Central memory CD8-positive, alpha-beta T cell (primary cell): ENCODE measurements around the gene RAB10.

ENCODE experiments used
- ATAC-seq: fragments of 150-1000 bp; cut with Tn5 transposase; replicated peaks from 2 replicates; pipeline ENCODE4 v1.10.0; 2022; ENCODE audit warnings: mild to moderate bottlenecking, moderate FRiP score, moderate number of reproducible peaks; ENCODE audit not compliant: poor library complexity, severe bottlenecking; ENCODE audit errors: extremely low read depth
- DNase-seq, 2 donors: peaks; one replicate each; pipeline ENCODE4 v3.0.0; 2021; ENCODE audit warnings: low spot score in 2 of 2
- H3K27ac Mint-ChIP-seq: one replicate; pipeline ENCODE4 v1.8.0; 2022; ENCODE audit warnings: low read depth, mild to moderate bottlenecking, moderate library complexity, mixed read lengths
- H3K27me3 Mint-ChIP-seq: one replicate; pipeline ENCODE4 v1.8.0; 2022; ENCODE audit warnings: mixed read lengths
- H3K36me3 Mint-ChIP-seq: one replicate; pipeline ENCODE4 v1.8.0; 2022; ENCODE audit warnings: mild to moderate bottlenecking, moderate library complexity, mixed read lengths; ENCODE audit not compliant: insufficient read depth
- H3K4me1 Mint-ChIP-seq: one replicate; pipeline ENCODE4 v1.8.0; 2022; ENCODE audit warnings: mixed read lengths
- H3K4me3 Mint-ChIP-seq: one replicate; pipeline ENCODE4 v1.8.0; 2022; ENCODE audit warnings: mild to moderate bottlenecking, moderate library complexity, mixed read lengths
- H3K9me3 Mint-ChIP-seq: one replicate; pipeline ENCODE4 v1.8.0; 2022; ENCODE audit warnings: mixed read lengths

The RAB10 gene

GRCh38 chr2:26043862-26044696 is 10.2 kb downstream of the RAB10 start:
- Mint-ChIP-seq H3K36me3 (peaks cover 12% of the 10 kb centered on the region), H3K27me3 (no peaks in the 10 kb centered on the region), H3K4me1 (peaks cover 69% of the 10 kb centered on the region), H3K4me3 (peak overlapping the region; percentile 33), H3K27ac (peak overlapping the region; percentile 74), H3K9me3 (no peaks in the 10 kb centered on the region)
- DNase-seq (no peak), ATAC-seq (peak; percentile 90)

GRCh38 chr2:26048791-26049190 is 14.9 kb downstream of the RAB10 start:
- Mint-ChIP-seq H3K27ac (peak overlapping the region; percentile 79), H3K4me3 (no peak overlapping the region), H3K9me3 (no peaks in the 10 kb centered on the region), H3K36me3 (peaks cover 9% of the 10 kb centered on the region), H3K4me1 (peaks cover 73% of the 10 kb centered on the region), H3K27me3 (no peaks in the 10 kb centered on the region)
- ATAC-seq (no peak), DNase-seq (no peak)

GRCh38 chr2:26049641-26050040 is 15.8 kb downstream of the RAB10 start:
- Mint-ChIP-seq H3K27ac (peak overlapping the region; percentile 79), H3K36me3 (peaks cover 9% of the 10 kb centered on the region), H3K27me3 (no peaks in the 10 kb centered on the region), H3K9me3 (no peaks in the 10 kb centered on the region), H3K4me1 (peaks cover 66% of the 10 kb centered on the region), H3K4me3 (no peak overlapping the region)
- ATAC-seq (no peak), DNase-seq (no peak)

GRCh38 chr2:26052740-26053139 is 18.9 kb downstream of the RAB10 start:
- Mint-ChIP-seq H3K4me3 (no peak overlapping the region), H3K27ac (peak overlapping the region; percentile 49), H3K27me3 (no peaks in the 10 kb centered on the region), H3K9me3 (no peaks in the 10 kb centered on the region), H3K36me3 (peaks cover 12% of the 10 kb centered on the region), H3K4me1 (peaks cover 67% of the 10 kb centered on the region)
- no peak for DNase-seq
- no peak for ATAC-seq

GRCh38 chr2:26054598-26055348 is 20.9 kb downstream of the RAB10 start:
- Mint-ChIP-seq H3K27me3 (no peaks in the 10 kb centered on the region), H3K4me3 (no peak overlapping the region), H3K27ac (no peak overlapping the region), H3K36me3 (peaks cover 16% of the 10 kb centered on the region), H3K4me1 (peaks cover 71% of the 10 kb centered on the region), H3K9me3 (no peaks in the 10 kb centered on the region)
- ATAC-seq (no peak), DNase-seq (no peak)

GRCh38 chr2:26058390-26058789 is 24.5 kb downstream of the RAB10 start:
- Mint-ChIP-seq H3K9me3 (no peaks in the 10 kb centered on the region), H3K27me3 (no peaks in the 10 kb centered on the region), H3K36me3 (peaks cover 22% of the 10 kb centered on the region), H3K27ac (peak overlapping the region; percentile 68), H3K4me3 (no peak overlapping the region), H3K4me1 (peaks cover 45% of the 10 kb centered on the region)
- ATAC-seq: no peak
- no peak for DNase-seq

- no peak for DNase-seq
- peaks cover 44% of the 10 kb centered on the region for H3K4me1 Mint-ChIP-seq
- H3K36me3 Mint-ChIP-seq: peaks cover 24% of the 10 kb centered on the region
- H3K27ac Mint-ChIP-seq: peak overlapping the region; percentile 68
- no peaks in the 10 kb centered on the region for H3K9me3 Mint-ChIP-seq
- H3K27me3 Mint-ChIP-seq: no peaks in the 10 kb centered on the region
- H3K4me3 Mint-ChIP-seq: no peak overlapping the region
- ATAC-seq: no peak
Observed at GRCh38 chr2:26059542-26059941, 25.7 kb downstream of the RAB10 start.

- no peak for DNase-seq
- Mint-ChIP-seq H3K27me3 (no peaks in the 10 kb centered on the region), H3K9me3 (no peaks in the 10 kb centered on the region), H3K4me3 (no peak overlapping the region), H3K27ac (no peak overlapping the region), H3K36me3 (peaks cover 27% of the 10 kb centered on the region), H3K4me1 (peaks cover 40% of the 10 kb centered on the region)
- ATAC-seq: no peak
Observed at GRCh38 chr2:26061539-26061938, 27.7 kb downstream of the RAB10 start.

GRCh38 chr2:26064846-26065245 is 31.0 kb downstream of the RAB10 start:
- Mint-ChIP-seq H3K27me3 (no peaks in the 10 kb centered on the region), H3K4me1 (peaks cover 38% of the 10 kb centered on the region), H3K4me3 (no peak overlapping the region), H3K36me3 (peaks cover 18% of the 10 kb centered on the region), H3K27ac (no peak overlapping the region), H3K9me3 (no peaks in the 10 kb centered on the region)
- ATAC-seq: no peak
- no peak for DNase-seq

GRCh38 chr2:26067186-26067974 is 33.5 kb downstream of the RAB10 start:
- no peak for DNase-seq
- no peaks in the 10 kb centered on the region for H3K9me3 Mint-ChIP-seq
- H3K4me1 Mint-ChIP-seq: peaks cover 41% of the 10 kb centered on the region
- peak overlapping the region; percentile 44 for H3K27ac Mint-ChIP-seq
- H3K4me3 Mint-ChIP-seq: peak overlapping the region; percentile 51
- H3K36me3 Mint-ChIP-seq: peaks cover 10% of the 10 kb centered on the region
- no peaks in the 10 kb centered on the region for H3K27me3 Mint-ChIP-seq
- no peak for ATAC-seq

- no peak for DNase-seq
- H3K9me3 Mint-ChIP-seq: no peaks in the 10 kb centered on the region
- H3K4me1 Mint-ChIP-seq: peaks cover 45% of the 10 kb centered on the region
- peaks cover 10% of the 10 kb centered on the region for H3K36me3 Mint-ChIP-seq
- H3K4me3 Mint-ChIP-seq: peak overlapping the region; percentile 51
- H3K27me3 Mint-ChIP-seq: no peaks in the 10 kb centered on the region
- no peak for ATAC-seq
- H3K27ac Mint-ChIP-seq: peak overlapping the region; percentile 44
Observed at GRCh38 chr2:26067980-26068507, 34.2 kb downstream of the RAB10 start.

- peak overlapping the region; percentile 51 for H3K4me3 Mint-ChIP-seq
- peaks cover 52% of the 10 kb centered on the region for H3K4me1 Mint-ChIP-seq
- peaks cover 9% of the 10 kb centered on the region for H3K36me3 Mint-ChIP-seq
Observed at GRCh38 chr2:26068602-26069298, 34.9 kb downstream of the RAB10 start.

More at GRCh38 chr2:26068602-26069298, 34.9 kb downstream of the RAB10 start:
- DNase-seq (peak in 1 of 2 donors; percentile 21), ATAC-seq (peak; percentile 94)
- Mint-ChIP-seq H3K27me3 (no peaks in the 10 kb centered on the region), H3K9me3 (no peaks in the 10 kb centered on the region), H3K27ac (peak overlapping the region; percentile 44)
